GM21526 (cell line): ENCODE data around the gene DRAP1.

ENCODE experiments used
- ATAC-seq: cut with Tn5 transposase; IDR thresholded peaks from one replicate; pipeline ENCODE4 v1.9.1; 2021; ENCODE audit warnings: moderate library complexity; ENCODE audit not compliant: unreplicated experiment, low FRiP score

Gene DRAP1

GRCh38 chr11:65900125-65900898 lies 18.9 kb upstream of the DRAP1 start, which contains the start of gene FOSL1:
Gene FOSL1 (minus strand): TSS chr11:65900388. CDS start chr11:65900339, 49 bp downstream.
- peak; percentile 62 for ATAC-seq

- ATAC-seq = no peak
Measured at GRCh38 chr11:65900899-65901180, 18.4 kb upstream of the DRAP1 start.

- ATAC-seq = no peak
Measured at GRCh38 chr11:65903068-65903481, 16.2 kb upstream of the DRAP1 start.

- no peak for ATAC-seq
Measured at GRCh38 chr11:65903715-65904114, 15.5 kb upstream of the DRAP1 start.

GRCh38 chr11:65906602-65907001 lies 12.6 kb upstream of the DRAP1 start:
- ATAC-seq = no peak

- ATAC-seq = no peak
Measured at GRCh38 chr11:65907878-65908277, 11.3 kb upstream of the DRAP1 start.

GRCh38 chr11:65911682-65912568 lies 7.3 kb upstream of the DRAP1 start:
- no peak for ATAC-seq

- no peak for ATAC-seq
Measured at GRCh38 chr11:65912845-65913244, 6.4 kb upstream of the DRAP1 start.

GRCh38 chr11:65915101-65915820 lies 4.0 kb upstream of the DRAP1 start:
- ATAC-seq = no peak

- ATAC-seq = no peak
Measured at GRCh38 chr11:65915821-65916251, 3.4 kb upstream of the DRAP1 start.

GRCh38 chr11:65916391-65916790 lies 2.8 kb upstream of the DRAP1 start:
- no peak for ATAC-seq

GRCh38 chr11:65917077-65917433 lies 2.2 kb upstream of the DRAP1 start:
- ATAC-seq = no peak

GRCh38 chr11:65917434-65918210 lies 1.6 kb upstream of the DRAP1 start:
- ATAC-seq = no peak

GRCh38 chr11:65918211-65919140 lies 750 bp upstream of the DRAP1 start, which contains the start of gene C11orf68:
Gene C11orf68 (minus strand): TSS chr11:65919062. CDS start chr11:65919031, 31 bp downstream.
- peak; percentile 53 for ATAC-seq

GRCh38 chr11:65919573-65920371 lies 546 bp downstream of the DRAP1 start:
- ATAC-seq = peak; percentile 40

- no peak for ATAC-seq
Measured at GRCh38 chr11:65920372-65920802, 1.2 kb downstream of the DRAP1 start.

GRCh38 chr11:65921033-65921555 lies 1.9 kb downstream of the DRAP1 start:
- ATAC-seq = no peak

GRCh38 chr11:65921876-65922275 lies 2.6 kb downstream of the DRAP1 start:
- ATAC-seq = no peak
